ENCODE results near the gene ALKAL2. TPM values are rescaled to one million over a fixed set of nuclear protein-coding genes. Genes with fewer than 3 reads are reported as not detected.

The ALKAL2 gene
- total RNA-seq, 3 donors from 2014 or later, result 2.2 to 3.5 (median 3.0) TPM

GRCh38 chr2:305366-305765, 17.5 kb upstream of the ALKAL2 start:
- intact Hi-C loops (cut with DNase I, micrococcal nuclease), result no loop called here
- no peak for ATAC-seq
- no peaks in the 10 kb centered on the region for H3K9me3 ChIP-seq
- DNase-seq, result no peak
- TF ChIP-seq CTCF (IDR thresholded peaks at IDR 0.05), result no peak
- H3K4me3 ChIP-seq, result no peak overlapping the region
- H3K36me3 ChIP-seq (ENCODE audit: low read depth), result no peaks in the 10 kb centered on the region
- H3K4me1 ChIP-seq (ENCODE audit: low read depth), result no peaks in the 10 kb centered on the region

GRCh38 chr2:296354-296753, 8.5 kb upstream of the ALKAL2 start:
- ATAC-seq (no peak), DNase-seq (no peak)
- no peak for TF ChIP-seq CTCF (IDR thresholded peaks at IDR 0.05)
- Histone ChIP-seq H3K4me1 (ENCODE audit: low read depth) (no peaks in the 10 kb centered on the region), H3K4me3 (no peak overlapping the region), H3K9me3 (no peaks in the 10 kb centered on the region), H3K36me3 (ENCODE audit: low read depth) (no peaks in the 10 kb centered on the region)
- intact Hi-C loops (cut with DNase I, micrococcal nuclease), result no loop called here

GRCh38 chr2:295090-295489, 7.2 kb upstream of the ALKAL2 start:
- intact Hi-C loops (cut with DNase I, micrococcal nuclease), result no loop called here
- ATAC-seq (no peak), DNase-seq (no peak)

GRCh38 chr2:290090-290722, 2.3 kb upstream of the ALKAL2 start:
- DNase-seq, result peak in 2 of 3 donors; percentile 83 to 84
- TF ChIP-seq CTCF (IDR thresholded peaks at IDR 0.05), result peak; percentile 46
- no peaks in the 10 kb centered on the region for H3K9me3 ChIP-seq
- intact Hi-C loops (cut with DNase I, micrococcal nuclease), result loop anchor here in 1 of 2 donors (5.0 kb wide), 1 partner anchor 118 kb away; no protein-coding TSS in a partner anchor
- no peak overlapping the region for H3K4me3 ChIP-seq
- no peaks in the 10 kb centered on the region for H3K36me3 ChIP-seq (ENCODE audit: low read depth)
- peaks cover 20% of the 10 kb centered on the region for H3K4me1 ChIP-seq (ENCODE audit: low read depth)
- peak; percentile 76 for ATAC-seq

More at GRCh38 chr2:295090-295489, 7.2 kb upstream of the ALKAL2 start:
- no peaks in the 10 kb centered on the region for H3K9me3 ChIP-seq
- H3K4me1 ChIP-seq (ENCODE audit: low read depth), result peaks cover under 1% of the 10 kb centered on the region
- no peaks in the 10 kb centered on the region for H3K36me3 ChIP-seq (ENCODE audit: low read depth)
- H3K4me3 ChIP-seq, result no peak overlapping the region
- TF ChIP-seq CTCF (IDR thresholded peaks at IDR 0.05), result no peak

GRCh38 chr2:289362-290089, 1.6 kb upstream of the ALKAL2 start:
- Histone ChIP-seq H3K4me1 (ENCODE audit: low read depth) (peaks cover 20% of the 10 kb centered on the region), H3K36me3 (ENCODE audit: low read depth) (no peaks in the 10 kb centered on the region), H3K4me3 (no peak overlapping the region), H3K9me3 (no peaks in the 10 kb centered on the region)
- no peak for TF ChIP-seq CTCF (IDR thresholded peaks at IDR 0.05)
- DNase-seq, result peak in 2 of 3 donors; percentile 39 to 42
- intact Hi-C loops (cut with DNase I, micrococcal nuclease), result loop anchor here in 1 of 2 donors (5.0 kb wide), 1 partner anchor 117 kb away; no protein-coding TSS in a partner anchor
- peak; percentile 33 for ATAC-seq
